ENCODE results near the gene SOWAHD.
A peak's percentile ranks its signal among the peaks of the same experiment; 100 is the strongest.
"Not testable (repeated sequence)": the region's sequence is repeated elsewhere in the genome, so short reads cannot be mapped to it uniquely, and the experiment has no call there.

SOWAHD gene, protein sequence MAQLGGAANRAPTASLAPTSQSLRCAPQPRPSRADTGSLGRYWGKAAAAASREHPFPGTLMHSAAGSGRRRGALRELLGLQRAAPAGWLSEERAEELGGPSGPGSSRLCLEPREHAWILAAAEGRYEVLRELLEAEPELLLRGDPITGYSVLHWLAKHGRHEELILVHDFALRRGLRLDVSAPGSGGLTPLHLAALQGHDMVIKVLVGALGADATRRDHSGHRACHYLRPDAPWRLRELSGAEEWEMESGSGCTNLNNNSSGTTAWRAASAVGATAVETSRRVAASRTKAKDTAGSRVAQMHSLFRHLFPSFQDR

DNA sequence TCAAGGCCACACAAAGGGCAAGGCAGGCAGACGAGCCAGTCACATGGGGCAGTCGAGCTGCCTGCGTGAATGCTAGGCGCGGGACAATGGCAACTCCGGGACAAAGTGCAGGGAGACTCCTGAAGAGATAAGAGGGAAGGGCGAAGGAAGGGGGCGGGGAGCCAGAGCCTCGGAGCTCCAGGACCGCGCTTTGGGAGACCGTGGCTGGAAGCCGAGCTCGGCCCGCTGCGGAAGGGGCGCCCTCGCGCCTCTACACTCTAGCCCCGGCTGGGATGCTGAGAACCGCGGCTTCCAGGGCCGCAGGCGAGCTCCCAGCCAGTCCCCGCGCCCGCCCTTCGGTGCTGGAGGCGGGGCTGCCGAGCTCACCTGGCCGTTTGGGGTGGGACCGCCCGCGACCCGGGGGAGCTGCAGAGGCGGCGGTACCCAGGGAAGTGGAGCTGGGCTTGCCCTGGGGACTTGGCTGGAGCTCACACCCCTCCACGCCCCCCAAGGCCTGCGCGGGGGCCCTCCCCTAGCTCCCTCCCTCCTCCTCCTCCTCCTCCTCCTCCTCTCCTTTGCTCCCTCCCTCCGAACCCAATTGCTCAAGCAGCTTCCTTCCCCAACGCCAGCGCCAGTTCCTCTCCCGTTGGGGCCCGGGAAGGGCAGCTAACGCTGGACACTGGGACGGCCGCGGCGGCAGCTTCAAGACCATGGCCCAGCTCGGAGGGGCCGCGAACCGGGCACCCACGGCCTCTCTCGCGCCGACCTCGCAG, at the start of gene SOWAHD:
TSS of gene SOWAHD (plus strand) at position 610 of the 752 bp plus-strand sequence. CDS start at position 690, 80 bp downstream.
- no peak for DNase-seq

- no peak for DNase-seq
These were observed 49.5 kb upstream of the SOWAHD start for GRCh38 chrX:119708936-119709335.

DNA sequence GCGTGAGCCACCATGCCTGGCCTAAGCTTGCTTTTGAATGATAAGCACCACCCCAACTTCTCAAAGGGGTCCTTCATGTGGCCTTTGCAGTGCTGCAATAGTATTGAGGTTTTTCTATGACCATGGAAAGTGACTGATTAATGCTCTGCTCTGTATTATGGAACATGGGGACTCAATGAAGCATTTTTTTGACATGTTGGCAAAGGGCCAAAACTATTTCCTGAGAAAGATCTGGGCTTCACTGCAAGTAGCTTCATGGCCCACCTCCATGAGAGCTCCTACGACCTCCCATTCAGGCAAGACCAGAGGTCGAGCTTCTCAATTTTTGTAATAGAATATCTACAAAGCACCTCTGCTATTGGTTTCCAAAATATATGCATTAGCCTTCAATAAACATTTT, 48.8 kb upstream of the SOWAHD start:
- DNase-seq = no peak

- no peak for DNase-seq
These were observed 36.9 kb upstream of the SOWAHD start for GRCh38 chrX:119721487-119721886.

GRCh38 chrX:119721926-119722325, 36.5 kb upstream of the SOWAHD start:
- DNase-seq = no peak

- no peak for DNase-seq
These were observed 31.4 kb upstream of the SOWAHD start for GRCh38 chrX:119726900-119727555.

DNA sequence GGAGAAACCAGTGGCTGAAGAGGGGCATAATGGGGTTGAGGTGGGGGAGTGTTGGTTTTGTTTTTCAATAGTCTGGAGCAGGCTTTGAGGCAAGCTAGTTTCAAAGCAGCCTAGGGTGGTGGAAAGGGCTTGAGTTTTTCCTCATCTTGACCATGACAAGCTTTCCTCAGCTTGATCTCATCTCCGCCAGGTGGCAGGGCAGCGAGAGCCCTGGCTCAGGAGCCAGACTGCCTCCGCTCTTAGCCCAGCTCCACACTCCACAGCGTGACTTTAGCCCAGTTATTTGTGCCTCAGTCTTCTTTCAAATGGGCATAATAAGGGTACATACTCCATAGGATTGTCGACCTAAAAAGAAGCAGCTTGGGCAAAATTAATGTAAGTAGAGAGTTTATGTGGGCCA, 29.9 kb upstream of the SOWAHD start:
- no peak for DNase-seq

- peak; percentile 61 for DNase-seq
These were observed 28.8 kb upstream of the SOWAHD start for GRCh38 chrX:119729408-119730201.

GRCh38 chrX:119734897-119735339, 23.5 kb upstream of the SOWAHD start:
- DNase-seq = no peak

DNA sequence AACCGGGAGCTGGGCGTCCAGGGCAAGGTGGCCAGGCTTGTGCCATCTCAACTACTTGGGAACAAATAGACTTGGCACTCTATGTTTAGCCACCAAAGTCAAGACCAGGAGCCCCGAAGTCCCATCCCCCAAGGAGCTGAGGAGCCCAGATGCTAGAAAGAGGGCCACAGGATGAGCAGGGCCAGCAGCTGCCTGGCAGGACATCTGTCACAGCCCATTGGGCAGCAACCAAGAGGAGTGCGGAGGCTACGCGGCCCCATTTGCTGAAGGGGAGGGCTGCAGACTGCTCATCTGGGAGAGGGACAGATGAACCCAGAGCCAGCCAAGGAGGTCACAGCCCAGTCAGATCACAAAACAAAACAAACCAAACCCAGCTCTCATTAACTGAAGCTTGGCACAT, 22.9 kb upstream of the SOWAHD start:
- DNase-seq = no peak

DNA sequence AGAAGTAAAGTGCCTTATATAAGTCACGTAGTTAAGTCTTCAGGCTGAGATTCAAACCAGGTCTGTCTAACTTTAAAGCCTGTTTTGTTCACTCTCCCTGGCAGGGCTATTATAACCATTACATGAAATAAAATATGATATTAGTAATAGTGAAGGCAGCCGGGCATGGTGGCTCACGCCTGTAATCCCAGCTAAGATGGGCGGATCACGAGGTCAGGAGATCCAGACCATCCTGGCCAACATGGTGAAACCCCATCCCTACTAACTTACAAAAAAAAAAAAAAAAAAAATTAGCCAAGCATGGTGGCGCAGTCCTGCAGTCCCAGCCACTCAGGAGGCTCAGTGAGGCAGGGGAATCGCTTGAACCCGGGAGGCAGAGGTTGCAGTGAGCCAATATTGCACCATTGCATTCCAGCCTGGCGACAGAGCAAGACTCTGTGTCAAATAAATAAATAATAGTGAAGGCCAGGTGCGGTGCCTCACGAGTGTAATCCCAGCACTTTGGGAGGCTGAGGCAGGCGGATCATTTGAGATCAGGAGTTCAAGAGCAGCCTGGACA, 22.1 kb upstream of the SOWAHD start:
- no peak for DNase-seq

DNA sequence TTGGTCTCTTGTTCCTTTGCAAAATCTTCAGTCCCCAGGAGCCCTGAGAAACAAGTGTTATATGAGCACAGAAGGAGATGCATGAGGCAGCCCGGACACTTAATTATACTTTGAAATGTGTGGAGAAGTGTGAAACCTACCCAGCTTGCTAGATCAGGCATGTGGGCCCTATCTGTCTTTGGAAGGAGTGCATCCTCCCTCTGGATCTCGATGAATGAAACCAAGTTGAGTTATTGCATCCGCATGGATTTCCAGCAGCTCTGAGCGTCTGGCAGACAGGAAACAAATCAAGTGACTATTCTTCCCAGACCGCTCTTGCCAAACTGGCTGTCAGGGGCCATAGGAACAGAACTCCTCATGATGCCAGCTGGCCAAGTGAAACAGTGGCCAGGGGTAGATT, 19.6 kb upstream of the SOWAHD start:
- DNase-seq = no peak

- no peak for DNase-seq
These were observed 13.0 kb upstream of the SOWAHD start for GRCh38 chrX:119745283-119745848.

DNA sequence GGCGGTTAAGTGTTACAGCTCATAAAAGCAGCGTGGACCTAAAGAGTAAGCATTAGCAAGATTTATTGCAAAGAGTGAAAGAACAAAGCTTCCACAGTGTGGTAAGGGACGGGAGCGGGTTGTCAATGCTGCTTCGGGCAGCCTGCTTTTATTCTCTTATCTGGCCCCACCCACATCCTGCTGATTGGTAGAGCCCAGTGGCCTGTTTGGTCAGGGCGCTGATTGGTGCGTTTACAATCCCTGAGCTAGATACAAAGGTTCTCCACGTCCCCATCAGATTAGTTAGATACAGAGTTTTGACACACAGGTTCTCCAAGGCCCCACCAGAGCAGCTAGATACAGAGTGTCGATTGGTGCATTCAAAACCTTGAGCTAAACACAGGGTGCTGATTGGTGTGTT, 8.3 kb upstream of the SOWAHD start:
- DNase-seq = not testable (repeated sequence)

DNA sequence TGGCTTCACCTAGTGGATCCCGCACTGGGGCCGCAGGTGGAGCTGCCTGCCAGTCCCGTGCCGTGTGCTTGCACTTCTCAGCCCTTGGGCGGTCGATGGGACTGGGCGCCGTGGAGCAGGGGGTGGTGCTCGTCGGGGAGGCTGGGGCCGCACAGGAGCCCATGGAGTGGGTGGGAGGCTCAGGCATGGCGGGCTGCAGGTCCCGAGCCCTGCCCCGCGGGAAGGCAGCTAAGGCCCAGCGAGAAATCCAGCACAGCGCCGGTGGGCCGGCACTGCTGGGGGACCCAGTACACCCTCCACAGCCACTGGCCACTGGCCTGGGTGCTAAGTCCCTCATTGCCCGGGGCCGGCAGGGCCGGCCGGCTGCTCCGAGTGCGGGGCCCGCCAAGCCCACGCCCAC, 7.6 kb upstream of the SOWAHD start:
- DNase-seq = not testable (repeated sequence)

DNA sequence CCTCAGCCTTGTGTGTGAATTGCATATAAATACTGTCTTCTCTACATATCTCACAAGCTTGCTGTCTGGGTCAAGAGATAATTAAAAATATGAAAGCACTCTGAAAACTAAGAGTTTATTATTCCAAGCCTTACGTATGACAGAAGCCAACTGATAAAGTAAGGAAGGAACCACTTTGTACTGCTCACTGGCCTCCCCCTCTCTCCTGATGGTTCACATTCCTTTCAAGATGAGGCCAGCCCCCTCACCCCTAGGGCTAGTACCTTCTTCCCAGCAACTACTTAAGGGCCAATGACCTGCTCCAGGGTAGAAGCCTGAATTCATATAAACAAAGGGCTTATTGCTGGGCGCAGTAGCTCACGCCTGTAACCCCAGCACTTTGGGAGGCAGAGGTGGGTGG, 5.4 kb upstream of the SOWAHD start:
- no peak for DNase-seq

GRCh38 chrX:119753639-119754257, 4.6 kb upstream of the SOWAHD start:
- peak; percentile 23 to 36 for DNase-seq

DNA sequence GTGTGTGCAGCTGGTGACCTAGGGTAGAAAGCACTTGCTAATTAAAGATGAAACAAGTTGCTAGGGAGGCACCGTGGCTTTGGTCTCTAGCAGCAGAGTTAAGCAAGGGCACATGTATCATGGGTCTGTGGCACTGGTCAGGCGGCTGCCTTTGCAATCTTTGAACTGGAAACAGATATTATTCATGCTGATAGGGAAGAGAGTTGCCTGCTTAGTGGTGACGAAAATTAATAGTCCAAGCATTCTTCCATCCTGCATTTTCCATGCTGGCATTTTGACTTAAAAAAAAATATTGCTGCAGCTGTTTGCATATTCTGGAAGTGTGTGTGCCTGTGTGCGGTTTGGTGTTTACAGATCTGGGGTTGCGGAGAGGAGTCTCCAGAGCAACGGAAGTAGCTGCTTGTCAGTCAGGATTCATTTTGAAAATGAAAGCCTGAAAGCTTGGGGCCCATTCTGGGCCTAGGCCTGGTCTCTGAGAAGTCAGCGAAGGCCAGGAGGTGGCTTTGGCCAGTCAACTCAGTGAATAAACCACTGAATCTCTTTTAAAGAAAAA, 2.3 kb upstream of the SOWAHD start:
- peak; percentile 3 to 11 for DNase-seq

GRCh38 chrX:119756926-119757635, 1.3 kb upstream of the SOWAHD start:
- no peak for DNase-seq

DNA sequence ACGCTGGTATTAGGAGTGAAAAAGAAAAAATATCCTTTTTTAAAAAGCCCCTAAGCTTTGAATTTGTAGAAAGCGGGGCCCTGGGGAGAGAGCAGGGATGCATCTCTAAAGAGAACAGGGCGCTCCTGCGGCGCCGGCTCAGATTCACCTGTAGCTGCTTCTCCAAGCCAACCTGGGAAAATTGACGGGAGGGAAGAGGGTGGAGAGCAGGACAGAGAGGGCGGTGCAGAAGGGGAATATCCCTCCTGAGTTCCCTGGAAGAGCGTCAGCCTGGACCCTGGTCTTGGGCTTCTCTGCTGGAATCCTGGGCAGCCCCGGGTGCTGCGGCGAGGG, 776 bp upstream of the SOWAHD start:
- no peak for DNase-seq

DNA sequence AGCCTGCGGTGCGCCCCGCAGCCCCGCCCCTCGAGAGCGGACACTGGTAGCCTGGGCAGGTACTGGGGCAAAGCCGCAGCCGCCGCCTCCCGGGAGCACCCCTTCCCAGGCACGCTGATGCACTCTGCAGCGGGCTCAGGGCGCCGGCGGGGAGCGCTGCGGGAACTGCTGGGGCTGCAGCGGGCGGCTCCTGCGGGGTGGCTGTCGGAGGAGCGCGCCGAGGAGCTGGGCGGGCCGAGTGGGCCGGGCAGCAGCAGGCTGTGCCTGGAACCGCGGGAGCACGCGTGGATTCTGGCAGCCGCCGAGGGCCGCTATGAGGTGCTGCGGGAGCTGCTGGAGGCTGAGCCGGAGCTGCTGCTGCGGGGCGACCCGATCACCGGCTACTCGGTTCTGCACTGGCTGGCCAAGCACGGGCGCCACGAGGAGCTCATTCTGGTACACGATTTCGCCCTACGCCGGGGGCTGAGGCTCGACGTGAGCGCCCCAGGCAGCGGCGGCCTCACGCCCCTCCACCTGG, 401 bp downstream of the SOWAHD start:
- peak in 1 of 2 experiments; percentile 12 for DNase-seq

All from activated CD4-positive, alpha-beta T cell treated with anti-CD3 and anti-CD28 coated beads, Interleukin-2, amount 50 U/mL, for 4 hours (primary cell).